ENCODE results near the gene XYLT1.

XYLT1 gene

GRCh38 chr16:17212606-17213005 is 258.2 kb downstream of the XYLT1 start:
- no peak for DNase-seq (ENCODE audit: low read depth in 2 of 3, low spot score in 2 of 3)

DNA sequence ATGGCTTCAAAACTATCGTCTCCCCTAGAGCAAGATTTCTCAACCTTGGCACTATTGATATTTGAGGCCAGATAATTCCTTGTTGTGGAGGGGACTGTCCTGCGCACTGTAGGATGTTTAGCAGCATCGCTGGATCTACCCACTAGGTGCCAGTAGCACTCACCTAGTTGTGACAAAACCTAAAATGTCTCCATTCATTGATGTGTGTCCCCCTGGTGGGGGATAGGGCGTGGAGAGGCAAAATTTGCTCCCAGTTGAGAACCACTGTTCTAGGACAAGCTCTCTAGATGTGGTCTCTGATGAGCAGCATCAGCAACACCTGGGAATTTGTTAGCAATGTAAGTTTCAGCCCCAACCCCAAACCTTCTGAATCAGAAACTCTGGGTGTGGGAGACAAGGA is 259.0 kb downstream of the XYLT1 start:
- DNase-seq (ENCODE audit: low read depth in 2 of 3, low spot score in 2 of 3), result peak in 1 of 3 experiments; percentile 7

- DNase-seq (ENCODE audit: low read depth in 2 of 3, low spot score in 2 of 3), result no peak
Measured at GRCh38 chr16:17206712-17207111, 264.0 kb downstream of the XYLT1 start.

- no peak for DNase-seq (ENCODE audit: low read depth in 2 of 3, low spot score in 2 of 3)
Measured at GRCh38 chr16:17205279-17206211, 265.2 kb downstream of the XYLT1 start.

DNA sequence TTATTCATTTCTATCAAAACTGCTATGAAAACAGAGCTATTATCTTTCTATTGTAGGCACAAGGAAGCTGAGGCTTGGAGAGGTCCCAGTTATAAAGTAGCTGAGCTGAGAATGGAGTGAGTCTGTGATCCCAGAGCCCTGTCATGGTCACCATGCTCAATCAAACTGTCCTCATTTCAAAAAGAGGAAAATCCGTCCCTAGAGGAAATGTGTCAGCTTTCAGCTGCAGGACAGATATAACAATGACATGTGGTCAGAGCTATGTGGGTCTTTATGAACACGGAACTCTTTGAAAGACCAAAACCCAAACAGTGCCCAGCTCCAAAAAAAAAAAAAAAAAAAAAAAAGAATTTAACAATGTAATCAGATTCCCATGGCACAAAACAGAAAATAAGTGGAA is 266.1 kb downstream of the XYLT1 start:
- DNase-seq (ENCODE audit: low read depth in 2 of 3, low spot score in 2 of 3), result no peak

DNA sequence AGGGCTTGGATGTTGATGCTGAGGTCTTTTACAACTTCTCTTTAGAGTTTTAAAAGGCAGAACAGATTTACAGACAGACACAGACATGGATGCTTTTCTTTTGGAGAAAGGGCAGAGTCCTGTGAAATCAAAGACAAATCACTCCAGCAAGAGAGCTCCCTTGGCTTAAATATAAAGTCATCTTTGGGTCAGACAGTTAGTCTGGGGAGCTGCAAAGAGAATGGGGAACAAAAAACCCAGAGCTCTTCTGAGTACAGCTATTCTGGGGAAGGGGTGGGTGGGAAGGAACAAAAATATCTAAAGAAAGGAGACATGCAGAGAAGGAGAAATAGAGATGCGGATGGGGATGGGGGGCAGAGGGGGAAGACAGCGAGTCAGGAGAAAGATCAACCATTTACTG is 266.6 kb downstream of the XYLT1 start:
- no peak for DNase-seq (ENCODE audit: low read depth in 2 of 3, low spot score in 2 of 3)

- no peak for DNase-seq (ENCODE audit: low read depth in 2 of 3, low spot score in 2 of 3)
Measured at GRCh38 chr16:17203424-17203823, 267.3 kb downstream of the XYLT1 start.

GRCh38 chr16:17199135-17199534 is 271.6 kb downstream of the XYLT1 start:
- no peak for DNase-seq (ENCODE audit: low read depth in 2 of 3, low spot score in 2 of 3)

GRCh38 chr16:17196526-17196925 is 274.2 kb downstream of the XYLT1 start:
- no peak for DNase-seq (ENCODE audit: low read depth in 2 of 3, low spot score in 2 of 3)

DNA sequence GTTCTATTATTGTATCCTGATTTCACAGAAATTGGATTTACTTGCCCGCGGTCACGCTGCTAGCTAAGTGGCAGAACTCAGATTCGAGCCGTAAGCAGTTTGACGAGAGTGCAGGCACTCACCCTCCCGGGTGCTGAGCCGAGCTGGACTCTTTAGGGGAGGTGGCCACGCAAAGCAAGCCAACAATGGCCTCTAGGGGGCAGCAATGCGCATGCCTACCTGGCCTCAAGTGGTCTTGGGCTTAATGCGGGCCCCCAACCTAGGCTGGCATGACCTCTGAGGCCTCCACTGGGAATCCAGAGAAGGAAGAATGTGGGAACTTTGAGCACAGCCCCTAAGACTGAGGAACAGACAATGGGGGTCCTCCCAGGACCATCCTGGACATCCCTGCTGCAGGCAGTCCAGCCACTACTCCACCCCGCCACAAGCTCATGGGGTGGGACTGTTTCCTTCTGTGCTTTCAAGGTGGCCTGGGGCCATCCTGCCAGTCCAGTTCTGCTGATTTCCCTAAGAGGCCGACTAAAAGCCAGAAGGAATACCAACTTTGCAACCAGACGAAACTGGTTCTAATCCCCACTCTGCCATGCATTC is 276.5 kb downstream of the XYLT1 start:
- peak; percentile 22 to 51 (median 50) for DNase-seq (ENCODE audit: low read depth in 2 of 3, low spot score in 2 of 3)

DNA sequence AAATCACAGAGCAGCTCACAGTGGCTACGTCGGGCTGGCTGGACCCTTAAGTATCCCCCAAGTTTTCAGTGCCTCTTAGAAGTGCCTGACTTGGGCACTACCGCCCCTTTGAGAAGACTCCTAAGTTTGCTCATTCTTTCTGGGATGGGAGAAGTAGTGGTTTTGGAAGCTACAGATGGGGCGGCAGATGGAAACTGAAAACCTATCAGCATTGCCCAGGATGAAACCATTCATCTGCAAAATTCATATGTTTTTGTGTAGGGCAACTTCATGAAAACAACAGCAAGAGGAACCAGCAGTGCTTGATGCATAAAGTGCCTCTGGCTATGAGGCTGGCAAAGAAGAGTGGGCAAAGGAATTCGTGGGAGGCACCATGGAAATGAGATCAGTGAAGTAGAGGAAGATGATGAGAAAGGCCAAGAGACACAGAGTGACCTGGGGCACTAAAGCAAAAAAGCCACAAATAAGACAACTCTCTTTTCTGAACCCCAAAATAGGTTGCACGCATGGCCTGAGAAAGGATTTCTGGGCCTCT is 277.1 kb downstream of the XYLT1 start:
- DNase-seq (ENCODE audit: low read depth in 2 of 3, low spot score in 2 of 3), result no peak

DNA sequence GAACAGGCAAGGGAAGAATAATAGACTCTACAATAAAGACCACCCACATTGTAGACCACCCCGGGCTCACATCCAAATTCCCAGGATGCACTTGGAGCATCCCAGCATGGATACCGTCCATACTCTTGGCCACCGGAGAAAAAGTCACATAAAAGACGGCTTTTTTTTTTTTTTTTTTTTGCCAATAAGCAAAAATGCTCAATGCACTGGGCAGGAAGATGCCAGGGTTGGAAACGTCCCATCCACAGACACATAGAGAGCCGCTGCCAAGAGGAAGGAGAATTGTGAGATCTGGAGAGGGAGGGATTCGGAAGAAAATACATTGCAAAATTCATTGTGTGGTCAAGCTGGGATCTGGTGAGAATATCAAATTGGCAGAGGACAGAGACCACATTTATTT is 286.7 kb downstream of the XYLT1 start:
- no peak for DNase-seq (ENCODE audit: low read depth in 2 of 3, low spot score in 2 of 3)

DNA sequence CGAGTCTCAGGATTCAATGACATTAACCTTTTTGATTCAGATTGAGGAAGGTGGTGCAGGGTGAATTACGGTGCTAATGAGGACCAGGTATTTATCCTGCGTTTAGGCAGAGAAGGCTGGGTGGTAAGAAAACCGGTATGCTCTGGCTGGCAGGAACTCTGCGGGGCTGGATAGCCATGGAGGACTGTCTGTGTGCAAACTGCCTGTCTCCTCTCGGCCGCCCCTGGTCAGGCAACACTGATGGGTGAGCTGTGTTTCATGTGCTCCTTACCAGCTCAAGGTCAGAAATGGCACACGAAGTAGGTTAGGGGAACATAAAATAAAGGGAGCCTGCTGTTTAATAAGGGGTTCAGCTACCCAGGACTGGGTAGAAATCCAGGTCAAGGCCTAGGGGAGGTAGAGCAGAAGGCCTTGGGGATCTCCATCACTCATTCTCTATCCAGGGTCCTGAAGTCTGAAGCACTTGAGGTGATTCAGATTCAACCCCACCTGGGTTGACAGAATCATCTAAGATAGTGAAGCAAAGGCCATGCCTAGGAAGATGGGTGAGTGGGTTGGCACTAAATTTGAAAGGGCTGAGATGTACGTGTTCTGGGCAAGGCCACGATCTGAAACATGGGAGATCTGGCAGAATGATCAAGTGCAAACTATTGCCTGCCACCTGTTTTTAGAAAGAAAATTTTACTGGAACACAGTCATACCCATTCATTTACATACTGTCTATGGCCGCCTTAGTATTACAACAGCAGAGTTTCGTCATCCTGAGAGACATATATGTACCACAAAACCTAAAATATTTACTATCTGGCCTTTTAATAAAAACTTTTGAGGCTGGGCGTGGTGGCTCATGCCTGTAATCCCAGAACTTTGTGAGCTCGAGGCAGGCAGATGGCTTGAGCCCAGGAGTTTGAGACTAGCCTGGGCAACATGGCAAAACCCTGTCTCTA is 292.5 kb downstream of the XYLT1 start:
- DNase-seq (ENCODE audit: low read depth in 2 of 3, low spot score in 2 of 3), result no peak

- no peak for DNase-seq (ENCODE audit: low read depth in 2 of 3, low spot score in 2 of 3)
Measured at GRCh38 chr16:17177242-17177958, 293.4 kb downstream of the XYLT1 start.

GRCh38 chr16:17176199-17176598 is 294.6 kb downstream of the XYLT1 start:
- DNase-seq (ENCODE audit: low read depth in 2 of 3, low spot score in 2 of 3), result no peak

- no peak for DNase-seq (ENCODE audit: low read depth in 2 of 3, low spot score in 2 of 3)
Measured at GRCh38 chr16:17173281-17173680, 297.5 kb downstream of the XYLT1 start.

DNA sequence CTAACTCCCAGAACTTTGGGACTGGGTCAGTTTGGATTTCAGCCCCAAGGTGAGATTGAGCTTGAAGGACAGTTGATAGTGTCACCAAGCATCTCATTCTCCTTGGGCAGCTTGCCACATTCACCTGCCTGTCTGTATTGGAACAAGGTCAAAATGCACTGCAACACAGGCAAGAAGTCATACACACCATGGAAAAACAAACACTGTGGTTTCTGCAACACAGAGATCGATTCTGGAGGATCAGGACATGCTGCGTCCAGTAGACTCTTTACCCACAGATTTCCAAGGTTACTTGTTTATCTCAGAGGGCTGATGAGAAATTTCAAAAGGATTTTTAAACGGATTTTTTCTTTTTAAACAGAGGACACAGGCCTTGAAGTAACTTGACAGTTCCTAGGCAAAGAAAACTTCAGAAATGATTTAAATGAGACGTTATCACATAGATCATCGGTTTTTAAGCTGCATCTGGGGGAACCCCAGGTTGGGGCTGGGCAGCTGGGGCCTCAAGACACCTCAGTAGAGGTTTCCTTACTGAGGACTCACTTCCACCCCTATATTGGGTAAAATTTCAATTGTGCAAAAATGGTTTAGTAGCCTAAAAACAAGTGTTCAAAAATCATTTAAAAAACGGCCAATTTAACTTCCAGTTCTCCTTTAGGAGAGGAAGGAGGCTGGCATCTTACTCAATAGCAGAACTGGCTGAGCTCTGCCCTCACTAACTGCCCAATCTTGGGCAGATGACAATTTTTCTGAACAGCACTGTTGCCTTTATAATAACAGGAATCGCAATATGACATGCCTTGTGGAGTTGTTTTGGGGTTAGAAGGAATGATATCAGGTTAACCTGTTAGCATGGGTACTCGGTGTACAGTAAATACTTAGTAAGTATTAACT is 299.3 kb downstream of the XYLT1 start:
- no peak for DNase-seq (ENCODE audit: low read depth in 2 of 3, low spot score in 2 of 3)

GRCh38 chr16:17170435-17170834 is 300.3 kb downstream of the XYLT1 start:
- DNase-seq (ENCODE audit: low read depth in 2 of 3, low spot score in 2 of 3), result no peak

DNA sequence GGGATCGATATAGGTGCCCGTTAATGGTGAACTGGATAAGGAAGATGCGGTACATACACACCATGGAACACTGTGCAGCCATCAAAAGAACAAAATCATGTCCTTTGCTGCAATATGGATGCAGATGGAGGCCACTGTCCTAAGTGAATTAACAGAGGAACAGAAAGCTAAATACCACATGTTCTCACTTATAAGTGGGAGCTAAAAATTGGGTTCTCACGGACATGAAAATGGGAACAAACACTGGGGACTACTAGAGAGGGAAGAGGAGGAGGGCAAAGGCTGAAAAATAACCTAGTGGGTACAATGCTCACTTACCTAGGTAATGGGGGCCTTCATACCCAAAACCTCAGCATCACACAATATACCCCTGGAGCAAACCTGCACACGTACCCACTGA is 302.6 kb downstream of the XYLT1 start:
- DNase-seq (ENCODE audit: low read depth in 2 of 3, low spot score in 2 of 3), result no peak

DNA sequence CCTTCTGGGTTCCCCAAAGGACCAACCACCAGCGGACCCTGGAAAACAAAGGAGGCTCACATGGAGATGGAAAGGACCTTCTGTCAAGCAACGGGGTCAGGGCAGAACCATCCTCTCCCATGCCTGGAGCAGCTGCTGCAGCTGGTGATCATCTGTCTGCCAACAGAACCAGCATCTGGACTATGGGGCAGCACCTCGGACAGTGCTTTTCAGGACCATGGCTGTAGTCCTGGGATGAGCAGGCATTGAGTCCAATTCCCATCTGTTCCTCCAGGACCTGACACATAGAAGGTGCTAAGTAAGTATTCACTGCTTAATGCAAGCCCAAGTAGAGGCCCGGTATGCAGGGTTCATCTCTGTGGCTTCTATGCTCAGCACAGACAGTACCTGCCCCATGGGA is 304.7 kb downstream of the XYLT1 start:
- no peak for DNase-seq (ENCODE audit: low read depth in 2 of 3, low spot score in 2 of 3)

Data from activated CD8-positive, alpha-beta memory T cell treated with anti-CD3 and anti-CD28 coated beads for 48 hours (primary cell).